ENCODE results near the gene NOB1. TPM values are rescaled to one million over a fixed set of nuclear protein-coding genes. Genes with fewer than 3 reads are reported as not detected.
A peak's percentile ranks its signal among the peaks of the same experiment; 100 is the strongest.

Gene NOB1
- total RNA-seq, 1 experiment from 2014 or later = 101 TPM

DNA sequence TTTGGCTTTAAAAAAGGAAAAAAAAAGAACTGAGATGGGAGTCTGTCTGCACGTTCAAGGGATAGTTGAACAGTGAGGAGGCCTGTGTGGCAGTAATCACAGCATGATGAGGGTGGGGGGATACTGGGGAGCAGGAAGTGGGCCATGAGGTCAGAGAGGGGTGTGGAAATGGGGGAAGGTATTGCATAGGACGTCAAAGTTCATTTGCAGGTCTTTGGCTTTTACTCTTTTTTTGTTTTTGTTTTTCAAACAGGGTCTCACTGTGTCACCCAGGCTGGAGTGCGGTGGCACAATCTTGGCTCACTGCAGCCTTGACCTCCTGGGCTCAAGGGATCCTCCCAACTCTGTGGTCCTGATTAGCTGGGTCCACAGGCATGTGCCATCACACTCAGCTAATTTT is 26.4 kb upstream of the NOB1 start:
- Histone ChIP-seq H3T11ph (ENCODE audit: low read length) (no peak overlapping the region), H4K8ac (replicated peaks; ENCODE audit: insufficient read length, low read depth, low read length) (no peak overlapping the region), H4K5ac (ENCODE audit: insufficient read length, low read depth, low read length) (no peak overlapping the region), H2BK5ac (ENCODE audit: insufficient read length, low read length) (no peak overlapping the region), H4K20me1 (ENCODE audit: control insufficient read depth, insufficient read depth, insufficient read length) (no peaks in the 10 kb centered on the region), H2BK15ac (ENCODE audit: low read depth, low read length) (no peak overlapping the region), H3K79me1 (ENCODE audit: insufficient read depth, low read depth, low read length, poor library complexity, severe bottlenecking) (no peaks in the 10 kb centered on the region), H3K4me1 (ENCODE audit: insufficient read depth, low read length) (no peaks in the 10 kb centered on the region), H4K91ac (ENCODE audit: insufficient read length, low read depth, low read length) (no peak overlapping the region), H3K27ac (ENCODE audit: insufficient read length, low read depth, low read length) (no peak overlapping the region), H2BK20ac (ENCODE audit: low read depth, low read length, poor library complexity, severe bottlenecking) (no peak overlapping the region), H3K4me2 (ENCODE audit: insufficient read depth, insufficient read length, low read length) (no peak overlapping the region), H3K79me2 (ENCODE audit: insufficient read depth, low read length) (no peaks in the 10 kb centered on the region), H2BK120ac (ENCODE audit: low read depth, low read length, poor library complexity, severe bottlenecking) (no peak overlapping the region), H2AK5ac (ENCODE audit: insufficient read length, low read length) (no peak overlapping the region), H3K14ac (ENCODE audit: insufficient read depth, low read length) (no peak overlapping the region), H3K27me3 (ENCODE audit: insufficient read depth, low read length) (no peaks in the 10 kb centered on the region), H3K9ac (ENCODE audit: extremely low read depth, insufficient read length, low read length) (no peak overlapping the region), H2AFZ (ENCODE audit: low read length) (no peak overlapping the region), H3K56ac (ENCODE audit: insufficient read length, low read depth, low read length) (no peak overlapping the region), H3K23me2 (ENCODE audit: insufficient read length, low read depth, low read length, poor library complexity, severe bottlenecking) (no peaks in the 10 kb centered on the region), H3K4ac (ENCODE audit: low read depth, low read length) (no peak overlapping the region), H3K9me3 (ENCODE audit: control insufficient read depth, low read depth, low read length) (no peaks in the 10 kb centered on the region), H2BK12ac (ENCODE audit: insufficient read length, low read depth, low read length) (no peak overlapping the region), H3K23ac (ENCODE audit: insufficient read length, low read depth, low read length) (no peak overlapping the region), H3K18ac (ENCODE audit: insufficient read length, low read depth, low read length) (no peak overlapping the region)
- Mint-ChIP-seq H3K9me3 (no peaks in the 10 kb centered on the region; a peak in 1 of 5 replicates), H3K4me1 (peaks cover 4% of the 10 kb centered on the region in 2 experiments; a peak in 3 of 4 replicates), H3K27ac (peak overlapping the region; percentile 40 to 88 (median 66); a peak in 5 of 7 replicates), H3K27me3 (ENCODE audit: low read depth) (no peaks in the 10 kb centered on the region), H3K4me3 (no peak overlapping the region), H3K36me3 (ENCODE audit: insufficient read depth in 1 of 3, low read depth in 3 of 3) (peaks cover 4 to 9% (median 6%) of the 10 kb centered on the region in 3 experiments; a peak in 4 of 7 replicates)
- no CpG with 5 or more reads among the region's 3 CpGs for WGBS (ENCODE audit: extremely low coverage, insufficient read length, low lambda C conversion rate)
- TF ChIP-seq, protein P1, sequence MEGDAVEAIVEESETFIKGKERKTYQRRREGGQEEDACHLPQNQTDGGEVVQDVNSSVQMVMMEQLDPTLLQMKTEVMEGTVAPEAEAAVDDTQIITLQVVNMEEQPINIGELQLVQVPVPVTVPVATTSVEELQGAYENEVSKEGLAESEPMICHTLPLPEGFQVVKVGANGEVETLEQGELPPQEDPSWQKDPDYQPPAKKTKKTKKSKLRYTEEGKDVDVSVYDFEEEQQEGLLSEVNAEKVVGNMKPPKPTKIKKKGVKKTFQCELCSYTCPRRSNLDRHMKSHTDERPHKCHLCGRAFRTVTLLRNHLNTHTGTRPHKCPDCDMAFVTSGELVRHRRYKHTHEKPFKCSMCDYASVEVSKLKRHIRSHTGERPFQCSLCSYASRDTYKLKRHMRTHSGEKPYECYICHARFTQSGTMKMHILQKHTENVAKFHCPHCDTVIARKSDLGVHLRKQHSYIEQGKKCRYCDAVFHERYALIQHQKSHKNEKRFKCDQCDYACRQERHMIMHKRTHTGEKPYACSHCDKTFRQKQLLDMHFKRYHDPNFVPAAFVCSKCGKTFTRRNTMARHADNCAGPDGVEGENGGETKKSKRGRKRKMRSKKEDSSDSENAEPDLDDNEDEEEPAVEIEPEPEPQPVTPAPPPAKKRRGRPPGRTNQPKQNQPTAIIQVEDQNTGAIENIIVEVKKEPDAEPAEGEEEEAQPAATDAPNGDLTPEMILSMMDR (conservative IDR thresholded peaks at IDR 0.05) = no peak
- no peak for DNase-seq

Measured in H9 (cell line).